Bone marrow (tissue), 2 donors: ENCODE measurements around the gene ZNHIT3.
"Not testable (repeated sequence)": the region's sequence is repeated elsewhere in the genome, so short reads cannot be mapped to it uniquely, and the experiment has no call there.

Experiments
- DNase-seq, 2 donors: peaks; one replicate each; lab custom pipeline; 2025; lab: John Stamatoyannopoulos, UW

ZNHIT3 gene

GRCh38 chr17:36486204-36487194, at the start of gene ZNHIT3:
ZNHIT3 (plus strand) TSS chr17:36486681; CDS start chr17:36486700, 19 bp downstream.
- DNase-seq: peak; percentile 67 to 89

- DNase-seq: not testable (repeated sequence)
These were observed 44.7 kb upstream of the ZNHIT3 start for GRCh38 chr17:36441792-36442191.

GRCh38 chr17:36443777-36444176, 42.7 kb upstream of the ZNHIT3 start:
- DNase-seq: no peak

- not testable (repeated sequence) for DNase-seq
These were observed 36.5 kb upstream of the ZNHIT3 start for GRCh38 chr17:36449997-36450396.

- not testable (repeated sequence) for DNase-seq
These were observed 33.6 kb upstream of the ZNHIT3 start for GRCh38 chr17:36452888-36453287.

- DNase-seq: not testable (repeated sequence)
These were observed 28.8 kb upstream of the ZNHIT3 start for GRCh38 chr17:36457701-36458100.

GRCh38 chr17:36459045-36459444, 27.4 kb upstream of the ZNHIT3 start:
- no peak for DNase-seq

- DNase-seq: no peak
These were observed 26.9 kb upstream of the ZNHIT3 start for GRCh38 chr17:36459601-36460000.

GRCh38 chr17:36460265-36460937, 26.1 kb upstream of the ZNHIT3 start:
- no peak for DNase-seq

GRCh38 chr17:36461330-36462110, 25.0 kb upstream of the ZNHIT3 start:
- DNase-seq: no peak

GRCh38 chr17:36463916-36464764, 22.3 kb upstream of the ZNHIT3 start:
- peak in 1 of 2 donors; percentile 13 for DNase-seq

GRCh38 chr17:36464765-36465088, 21.8 kb upstream of the ZNHIT3 start:
- no peak for DNase-seq

GRCh38 chr17:36468903-36469635, 17.4 kb upstream of the ZNHIT3 start:
- DNase-seq: no peak

GRCh38 chr17:36469733-36470132, 16.7 kb upstream of the ZNHIT3 start:
- DNase-seq: no peak

- no peak for DNase-seq
These were observed 16.0 kb upstream of the ZNHIT3 start for GRCh38 chr17:36470499-36470898.

GRCh38 chr17:36474571-36474970, 11.9 kb upstream of the ZNHIT3 start:
- DNase-seq: no peak

- DNase-seq: no peak
These were observed 11.0 kb upstream of the ZNHIT3 start for GRCh38 chr17:36475346-36475970.

GRCh38 chr17:36481829-36482228, 4.7 kb upstream of the ZNHIT3 start:
- no peak for DNase-seq

- peak; percentile 28 to 59 for DNase-seq
These were observed 3.6 kb upstream of the ZNHIT3 start for GRCh38 chr17:36482611-36483504.
